Natural killer cell (primary cell): ENCODE data around the gene AKAP14. TPM values are rescaled to one million over a fixed set of nuclear protein-coding genes. Genes with fewer than 3 reads are reported as not detected.

Experiments used
- ATAC-seq, 3 donors: fragments of 150-1000 bp in 2 of 3; fragments of 200-7000 bp in 1 of 3; cut with Tn5 transposase; 1 replicate in 1 of 3; 2 replicates in 2 of 3; pipeline ENCODE4 v1.10.0; 2021; ENCODE audit warnings: mild to moderate bottlenecking in 2 of 3, moderate library complexity in 2 of 3
- DNase-seq, 2 donors: peaks; one replicate each; pipeline versions ENCODE4 v3.0.0 to v3.0.0-alpha.2; 2013 to 2021; ENCODE audit warnings: mixed read lengths in 1 of 2
- H3K27ac ChIP-seq: one replicate; pipeline ENCODE4 v1.5.1; 2013; ENCODE audit warnings: mild to moderate bottlenecking, low read length
- H3K27me3 ChIP-seq: one replicate; pipeline ENCODE4 v1.6.1; 2013; ENCODE audit warnings: low read length; ENCODE audit not compliant: control insufficient read depth, insufficient read depth
- H3K36me3 ChIP-seq: one replicate; pipeline ENCODE4 v1.6.1; 2013; ENCODE audit warnings: low read length; ENCODE audit not compliant: control insufficient read depth, insufficient read depth
- H3K4me1 ChIP-seq: one replicate; pipeline ENCODE4 v1.6.1; 2013; ENCODE audit warnings: low read length; ENCODE audit not compliant: control insufficient read depth, insufficient read depth
- H3K4me3 ChIP-seq: one replicate; pipeline ENCODE4 v1.5.1; 2013; ENCODE audit warnings: low read length
- H3K9me3 ChIP-seq: one replicate; pipeline ENCODE4 v1.6.1; 2013; ENCODE audit warnings: low read length; ENCODE audit not compliant: control insufficient read depth, insufficient read depth
- H3K27ac Mint-ChIP-seq, 2 donors: one replicate each; pipeline ENCODE4 v1.8.0; 2022; ENCODE audit warnings: mild to moderate bottlenecking in 2 of 2, mixed read lengths in 2 of 2, moderate library complexity in 1 of 2
- H3K27me3 Mint-ChIP-seq, 2 donors: one replicate each; pipeline ENCODE4 v1.8.0; 2022; ENCODE audit warnings: low read depth in 2 of 2, mixed read lengths in 2 of 2
- H3K36me3 Mint-ChIP-seq: one replicate; pipeline ENCODE4 v1.8.0; 2022; ENCODE audit warnings: mixed read lengths
- H3K4me1 Mint-ChIP-seq, 2 donors: one replicate each; pipeline ENCODE4 v1.8.0; 2022; ENCODE audit warnings: mixed read lengths in 2 of 2
- H3K4me3 Mint-ChIP-seq: one replicate; pipeline ENCODE4 v1.8.0; 2022; ENCODE audit warnings: mild to moderate bottlenecking, moderate library complexity, mixed read lengths
- H3K9me3 Mint-ChIP-seq, 2 donors: one replicate each; pipeline ENCODE4 v1.8.0; 2022; ENCODE audit warnings: mixed read lengths in 2 of 2
- CTCF ChIP-seq: fragments of 200-600 bp; IDR thresholded peaks from one replicate; pipeline ENCODE4 v1.8.0; 2022; ENCODE audit warnings: antibody characterized with exemption
- WGBS: methylation state at CpG from one replicate; pipeline ENCODE4 v1.1.7; 2013; ENCODE audit warnings: missing lambda C conversion rate; ENCODE audit not compliant: insufficient coverage; 5-methylcytosine and 5-hydroxymethylcytosine counted together
- intact Hi-C: fragments of 100-400 bp; cut with micrococcal nuclease; formaldehyde crosslinking; loops from one replicate; pipeline ENCODE4 v1.14.2; 2022
- total RNA-seq, 4 donors: library from RNA; stranded (reverse); fragments of 120-200 nt in 1 of 4; gene quantifications; one replicate each; pipeline versions ENCODE4 v1.2.3 to v1.2.4, GENCODE V29; 2013 to 2022

AKAP14 gene
- total RNA-seq, 3 donors from 2014 or later (not counting 1 experiment from before 2014, with no cell fraction given), result not detected

- TF ChIP-seq CTCF, result no peak
Measured at GRCh38 chrX:119899125-119899524, 3.4 kb downstream of the AKAP14 start.

GRCh38 chrX:119900976-119901375 lies 5.3 kb downstream of the AKAP14 start:
- no peaks in the 10 kb centered on the region for H3K27me3 ChIP-seq
- intact Hi-C loops, result no loop called here
- TF ChIP-seq CTCF, result no peak
- no peak overlapping the region for H3K4me3 ChIP-seq
- H3K27me3 Mint-ChIP-seq, result no peaks in the 10 kb centered on the region
- no peaks in the 10 kb centered on the region for H3K9me3 Mint-ChIP-seq
- H3K27ac ChIP-seq, result no peak overlapping the region
- no peaks in the 10 kb centered on the region for H3K36me3 Mint-ChIP-seq
- no peaks in the 10 kb centered on the region for H3K4me1 ChIP-seq
- no peaks in the 10 kb centered on the region for H3K9me3 ChIP-seq
- no peaks in the 10 kb centered on the region for H3K4me1 Mint-ChIP-seq
- no peak for ATAC-seq
- H3K27ac Mint-ChIP-seq, result no peak overlapping the region
- no peaks in the 10 kb centered on the region for H3K36me3 ChIP-seq
- no peak overlapping the region for H3K4me3 Mint-ChIP-seq
- DNase-seq, result no peak
- WGBS, result no CpG with 5 or more reads among the region's 1 CpG

More at GRCh38 chrX:119899125-119899524, 3.4 kb downstream of the AKAP14 start:
- Histone ChIP-seq H3K27me3 (no peaks in the 10 kb centered on the region), H3K27ac (no peak overlapping the region), H3K4me1 (no peaks in the 10 kb centered on the region), H3K9me3 (no peaks in the 10 kb centered on the region), H3K36me3 (no peaks in the 10 kb centered on the region), H3K4me3 (no peak overlapping the region)
- no peaks in the 10 kb centered on the region for H3K4me1 Mint-ChIP-seq
- H3K27me3 Mint-ChIP-seq, result no peaks in the 10 kb centered on the region
- H3K36me3 Mint-ChIP-seq, result no peaks in the 10 kb centered on the region
- no peak overlapping the region for H3K27ac Mint-ChIP-seq
- ATAC-seq (no peak), DNase-seq (no peak)
- WGBS, result no CpG with 5 or more reads among the region's 2 CpGs
- H3K4me3 Mint-ChIP-seq, result no peak overlapping the region
- intact Hi-C loops, result no loop called here
- no peaks in the 10 kb centered on the region for H3K9me3 Mint-ChIP-seq

GRCh38 chrX:119916310-119916709 lies 20.6 kb downstream of the AKAP14 start:
- no peak overlapping the region for H3K4me3 Mint-ChIP-seq
- intact Hi-C loops, result no loop called here
- no peak for ATAC-seq

More at GRCh38 chrX:119916310-119916709, 20.6 kb downstream of the AKAP14 start:
- H3K27ac ChIP-seq, result no peak overlapping the region
- Mint-ChIP-seq H3K9me3 (no peaks in the 10 kb centered on the region), H3K4me1 (no peaks in the 10 kb centered on the region), H3K27ac (no peak overlapping the region), H3K27me3 (no peaks in the 10 kb centered on the region), H3K36me3 (no peaks in the 10 kb centered on the region)
- no peaks in the 10 kb centered on the region for H3K36me3 ChIP-seq
- no peaks in the 10 kb centered on the region for H3K4me1 ChIP-seq
- WGBS, result 96% methylated on average over 4 of the region's 5 CpGs
- no peaks in the 10 kb centered on the region for H3K27me3 ChIP-seq
- H3K9me3 ChIP-seq, result no peaks in the 10 kb centered on the region
- H3K4me3 ChIP-seq, result no peak overlapping the region
- no peak for DNase-seq
- no peak for TF ChIP-seq CTCF
